Measurements from ENCODE around the gene RFX6. TPM values are rescaled to one million over a fixed set of nuclear protein-coding genes. Genes with fewer than 3 reads are reported as not detected.

The RFX6 gene
- total RNA-seq, 1 experiment from 2014 or later = not detected

GRCh38 chr6:116975600-116975999 is 98.6 kb downstream of the RFX6 start:
- Histone ChIP-seq H3K9me3 (ENCODE audit: insufficient read depth, low read depth) (no peaks in the 10 kb centered on the region), H3K4me1 (replicated peaks; ENCODE audit: insufficient read depth) (no peaks in the 10 kb centered on the region), H3F3A (ENCODE audit: insufficient read depth, low read depth) (no peaks in the 10 kb centered on the region), H3K36me3 (ENCODE audit: low read depth) (no peaks in the 10 kb centered on the region), H3K4me3 (no peak overlapping the region), H4K20me1 (ENCODE audit: insufficient read depth) (no peaks in the 10 kb centered on the region), H3K27ac (no peak overlapping the region), H3K4me2 (no peak overlapping the region), H2AFZ (no peak overlapping the region), H3K27me3 (ENCODE audit: insufficient read depth, low read depth) (no peaks in the 10 kb centered on the region), H3K79me2 (ENCODE audit: low read depth) (no peaks in the 10 kb centered on the region), H3K9me2 (ENCODE audit: insufficient read depth) (no peaks in the 10 kb centered on the region)
- intact Hi-C loops (cut with micrococcal nuclease; ENCODE audit: unreplicated experiment) = loop anchor here (10.0 kb wide), 1 partner anchor 189 kb away; no protein-coding TSS in a partner anchor
- no peak for TF ChIP-seq EZH2 (IDR thresholded peaks at IDR 0.05; ENCODE audit: low read depth)
- DNase-seq = no peak
- POLR2A ChIA-PET (ENCODE audit: unreplicated experiment) = no interaction called here
- CTCF ChIA-PET = no interaction called here
- BruUV-seq (replicated peaks) = no TSS peak

DNA sequence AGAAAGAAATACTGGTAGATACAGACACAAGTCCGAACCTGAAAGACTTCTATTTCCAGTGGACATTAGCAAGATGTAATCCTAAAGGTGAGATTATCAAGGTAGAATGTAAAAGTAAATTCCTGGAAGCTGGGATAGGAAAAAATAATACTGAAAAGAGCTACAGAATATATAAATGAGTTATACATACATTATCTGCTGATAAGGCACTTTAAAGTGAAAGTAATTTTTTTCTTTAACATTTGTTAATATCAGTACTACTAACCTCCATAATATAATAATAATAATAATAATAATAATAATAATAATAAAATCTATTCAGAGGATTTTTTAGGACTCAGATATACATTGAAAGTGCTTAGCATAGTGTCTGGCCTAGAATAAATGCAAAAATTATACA is 102.5 kb downstream of the RFX6 start:
- BruUV-seq (replicated peaks) = no TSS peak
- Histone ChIP-seq H3K9me2 (ENCODE audit: insufficient read depth) (no peaks in the 10 kb centered on the region), H3K27ac (no peak overlapping the region), H3K9me3 (ENCODE audit: insufficient read depth, low read depth) (peaks cover 3% of the 10 kb centered on the region; the same call in 1 of the 2 replicates), H4K20me1 (ENCODE audit: insufficient read depth) (no peaks in the 10 kb centered on the region), H3K79me2 (ENCODE audit: low read depth) (no peaks in the 10 kb centered on the region), H3K4me3 (no peak overlapping the region), H3K27me3 (ENCODE audit: insufficient read depth, low read depth) (no peaks in the 10 kb centered on the region), H3K4me2 (no peak overlapping the region), H3F3A (ENCODE audit: insufficient read depth, low read depth) (no peaks in the 10 kb centered on the region), H3K36me3 (ENCODE audit: low read depth) (no peaks in the 10 kb centered on the region), H2AFZ (no peak overlapping the region), H3K4me1 (replicated peaks; ENCODE audit: insufficient read depth) (no peaks in the 10 kb centered on the region)
- POLR2A ChIA-PET (ENCODE audit: unreplicated experiment) = no interaction called here
- intact Hi-C loops (cut with micrococcal nuclease; ENCODE audit: unreplicated experiment) = loop anchor here (10.0 kb wide), 1 partner anchor 185 kb away; no protein-coding TSS in a partner anchor
- DNase-seq = no peak
- CTCF ChIA-PET = no interaction called here
- no peak for TF ChIP-seq EZH2 (IDR thresholded peaks at IDR 0.05; ENCODE audit: low read depth)
- TF ChIP-seq, protein P1, sequence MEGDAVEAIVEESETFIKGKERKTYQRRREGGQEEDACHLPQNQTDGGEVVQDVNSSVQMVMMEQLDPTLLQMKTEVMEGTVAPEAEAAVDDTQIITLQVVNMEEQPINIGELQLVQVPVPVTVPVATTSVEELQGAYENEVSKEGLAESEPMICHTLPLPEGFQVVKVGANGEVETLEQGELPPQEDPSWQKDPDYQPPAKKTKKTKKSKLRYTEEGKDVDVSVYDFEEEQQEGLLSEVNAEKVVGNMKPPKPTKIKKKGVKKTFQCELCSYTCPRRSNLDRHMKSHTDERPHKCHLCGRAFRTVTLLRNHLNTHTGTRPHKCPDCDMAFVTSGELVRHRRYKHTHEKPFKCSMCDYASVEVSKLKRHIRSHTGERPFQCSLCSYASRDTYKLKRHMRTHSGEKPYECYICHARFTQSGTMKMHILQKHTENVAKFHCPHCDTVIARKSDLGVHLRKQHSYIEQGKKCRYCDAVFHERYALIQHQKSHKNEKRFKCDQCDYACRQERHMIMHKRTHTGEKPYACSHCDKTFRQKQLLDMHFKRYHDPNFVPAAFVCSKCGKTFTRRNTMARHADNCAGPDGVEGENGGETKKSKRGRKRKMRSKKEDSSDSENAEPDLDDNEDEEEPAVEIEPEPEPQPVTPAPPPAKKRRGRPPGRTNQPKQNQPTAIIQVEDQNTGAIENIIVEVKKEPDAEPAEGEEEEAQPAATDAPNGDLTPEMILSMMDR (conservative IDR thresholded peaks at IDR 0.05) = no peak

Other genes with a start within 250 kb of the RFX6 start
- 13.6 and 14.0 TPM in 2 replicates for gene ZUP1, start 208.5 kb upstream of the RFX6 start, total RNA-seq (2021)
- gene KPNA5, start 196.0 kb upstream of the RFX6 start, total RNA-seq (2021) = 6.6 and 6.8 TPM in 2 replicates
- not detected in 2 replicates for gene FAM162B, start 111.5 kb upstream of the RFX6 start, total RNA-seq (2021)
- gene GPRC6A, start 48.2 kb upstream of the RFX6 start, total RNA-seq (2021) = not detected in 2 replicates

All from PC-9 (cell line).